GM18511 (cell line): ENCODE measurements around the gene EBF4.

Source experiments
- ATAC-seq: cut with Tn5 transposase; IDR thresholded peaks from one replicate; pipeline ENCODE4 v1.9.1; 2021; ENCODE audit warnings: mild to moderate bottlenecking, moderate library complexity; ENCODE audit not compliant: unreplicated experiment

Gene EBF4

GRCh38 chr20:2793471-2793870 lies 100.9 kb downstream of the EBF4 start:
- ATAC-seq = no peak

- ATAC-seq = no peak
These were observed 101.7 kb downstream of the EBF4 start for GRCh38 chr20:2794202-2794748.

- ATAC-seq = no peak
These were observed 102.4 kb downstream of the EBF4 start for GRCh38 chr20:2794866-2795447.

GRCh38 chr20:2795451-2795850 lies 102.9 kb downstream of the EBF4 start:
- ATAC-seq = no peak

GRCh38 chr20:2796011-2796660 lies 103.6 kb downstream of the EBF4 start:
- no peak for ATAC-seq

- no peak for ATAC-seq
These were observed 104.8 kb downstream of the EBF4 start for GRCh38 chr20:2797136-2797983.

- no peak for ATAC-seq
These were observed 105.7 kb downstream of the EBF4 start for GRCh38 chr20:2798095-2798805.

GRCh38 chr20:2798814-2799213 lies 106.2 kb downstream of the EBF4 start:
- no peak for ATAC-seq

GRCh38 chr20:2799271-2799670 lies 106.7 kb downstream of the EBF4 start:
- ATAC-seq = no peak

- ATAC-seq = peak; percentile 30
These were observed 107.3 kb downstream of the EBF4 start for GRCh38 chr20:2799688-2800520.

- peak; percentile 67 for ATAC-seq
These were observed 108.1 kb downstream of the EBF4 start, which contains the start of gene CPXM1 for GRCh38 chr20:2800521-2801285. TSS of gene CPXM1 (minus strand) at chr20:2800627. CDS start at chr20:2800572, 55 bp downstream.

- ATAC-seq = peak; percentile 23
These were observed 108.7 kb downstream of the EBF4 start for GRCh38 chr20:2801286-2801728.

- ATAC-seq = no peak
These were observed 111.7 kb downstream of the EBF4 start for GRCh38 chr20:2804041-2804828.

- ATAC-seq = no peak
These were observed 112.5 kb downstream of the EBF4 start for GRCh38 chr20:2804852-2805688.

GRCh38 chr20:2805689-2806350 lies 113.2 kb downstream of the EBF4 start:
- ATAC-seq = no peak

GRCh38 chr20:2806351-2806701 lies 113.7 kb downstream of the EBF4 start:
- ATAC-seq = no peak

GRCh38 chr20:2807019-2807418 lies 114.4 kb downstream of the EBF4 start:
- ATAC-seq = no peak
